MM.1S (cell line): ENCODE data around the gene OR1E1.

Experiments
- EZH2 ChIP-seq: fragments of 300-600 bp; sonication (generic); optimal IDR thresholded peaks from 2 replicates; pipeline ENCODE3; 2017; ENCODE audit warnings: low read depth, mild to moderate bottlenecking, antibody characterized with exemption, low read length, mixed read lengths
- TF ChIP-seq, protein P1 (sequence below): fragments of 300-600 bp; sonication (generic); IDR thresholded peaks from 2 replicates; pipeline ENCODE4 v1.5.1; 2016; ENCODE audit warnings: antibody characterized with exemption, low read length, mixed read lengths

DNA sequence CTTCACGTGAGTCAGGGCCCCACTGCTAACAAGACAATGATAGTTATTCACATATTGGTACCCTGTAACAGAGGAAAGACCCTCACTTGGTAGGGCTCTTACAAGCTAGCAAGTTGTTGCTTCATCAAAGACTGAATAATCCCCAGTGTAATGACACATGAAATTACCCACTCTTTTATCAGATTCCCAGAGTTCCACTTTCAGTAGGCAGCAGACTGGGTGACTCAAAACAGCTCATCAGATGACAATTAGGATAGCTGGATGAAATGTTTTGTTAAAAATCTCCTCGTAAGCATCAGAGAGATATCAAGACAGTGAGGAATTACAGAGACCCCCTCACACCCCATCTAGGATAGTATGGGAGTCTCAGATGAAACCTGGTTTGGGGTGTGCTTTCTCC lies 42.2 kb upstream of the OR1E1 start:
- TF ChIP-seq, protein P1, sequence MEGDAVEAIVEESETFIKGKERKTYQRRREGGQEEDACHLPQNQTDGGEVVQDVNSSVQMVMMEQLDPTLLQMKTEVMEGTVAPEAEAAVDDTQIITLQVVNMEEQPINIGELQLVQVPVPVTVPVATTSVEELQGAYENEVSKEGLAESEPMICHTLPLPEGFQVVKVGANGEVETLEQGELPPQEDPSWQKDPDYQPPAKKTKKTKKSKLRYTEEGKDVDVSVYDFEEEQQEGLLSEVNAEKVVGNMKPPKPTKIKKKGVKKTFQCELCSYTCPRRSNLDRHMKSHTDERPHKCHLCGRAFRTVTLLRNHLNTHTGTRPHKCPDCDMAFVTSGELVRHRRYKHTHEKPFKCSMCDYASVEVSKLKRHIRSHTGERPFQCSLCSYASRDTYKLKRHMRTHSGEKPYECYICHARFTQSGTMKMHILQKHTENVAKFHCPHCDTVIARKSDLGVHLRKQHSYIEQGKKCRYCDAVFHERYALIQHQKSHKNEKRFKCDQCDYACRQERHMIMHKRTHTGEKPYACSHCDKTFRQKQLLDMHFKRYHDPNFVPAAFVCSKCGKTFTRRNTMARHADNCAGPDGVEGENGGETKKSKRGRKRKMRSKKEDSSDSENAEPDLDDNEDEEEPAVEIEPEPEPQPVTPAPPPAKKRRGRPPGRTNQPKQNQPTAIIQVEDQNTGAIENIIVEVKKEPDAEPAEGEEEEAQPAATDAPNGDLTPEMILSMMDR, result no peak
- no peak for TF ChIP-seq EZH2
